HG03039 (cell line): ENCODE measurements around the gene PSMG4.
"Not testable (repeated sequence)": the region's sequence is repeated elsewhere in the genome, so short reads cannot be mapped to it uniquely, and the experiment has no call there.

ENCODE experiments used
- ATAC-seq: cut with Tn5 transposase; IDR thresholded peaks from one replicate; pipeline ENCODE4 v1.9.1; 2021; ENCODE audit warnings: mild to moderate bottlenecking, moderate library complexity; ENCODE audit not compliant: unreplicated experiment

Gene PSMG4

DNA sequence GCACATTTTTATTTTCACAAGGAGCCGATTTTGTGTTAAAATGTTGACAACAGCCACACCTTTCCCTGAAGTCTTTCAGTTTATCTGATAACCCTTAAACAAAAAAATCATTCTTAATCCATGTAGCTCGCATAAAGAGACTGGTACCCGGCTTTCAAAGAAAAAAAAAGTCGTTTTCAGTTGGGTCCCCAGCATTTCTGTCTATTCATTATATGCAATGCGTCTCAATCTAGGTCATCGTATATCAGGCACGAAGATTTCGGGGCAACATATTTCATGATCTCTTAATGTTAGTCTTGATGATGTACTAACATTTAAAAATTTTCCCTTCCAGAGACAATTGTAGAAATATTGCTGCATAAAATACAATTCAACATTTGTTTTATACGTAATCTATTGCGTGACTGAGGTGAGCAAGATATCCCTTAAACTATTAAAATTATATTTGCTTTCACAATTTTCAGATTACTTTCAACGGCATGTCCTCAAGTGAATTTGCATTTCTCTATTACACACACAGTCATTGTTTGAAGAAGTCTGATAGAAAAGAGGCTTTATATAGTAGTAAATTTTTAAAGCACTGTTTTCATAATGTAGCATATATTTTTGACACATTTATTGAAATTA is 28.4 kb upstream of the PSMG4 start:
- ATAC-seq = no peak

GRCh38 chr6:3230900-3231246 is 27.9 kb upstream of the PSMG4 start:
- no peak for ATAC-seq

- no peak for ATAC-seq
Observed at GRCh38 chr6:3231247-3232016, 27.3 kb upstream of the PSMG4 start.

GRCh38 chr6:3232017-3232945 is 26.5 kb upstream of the PSMG4 start:
- ATAC-seq = no peak

DNA sequence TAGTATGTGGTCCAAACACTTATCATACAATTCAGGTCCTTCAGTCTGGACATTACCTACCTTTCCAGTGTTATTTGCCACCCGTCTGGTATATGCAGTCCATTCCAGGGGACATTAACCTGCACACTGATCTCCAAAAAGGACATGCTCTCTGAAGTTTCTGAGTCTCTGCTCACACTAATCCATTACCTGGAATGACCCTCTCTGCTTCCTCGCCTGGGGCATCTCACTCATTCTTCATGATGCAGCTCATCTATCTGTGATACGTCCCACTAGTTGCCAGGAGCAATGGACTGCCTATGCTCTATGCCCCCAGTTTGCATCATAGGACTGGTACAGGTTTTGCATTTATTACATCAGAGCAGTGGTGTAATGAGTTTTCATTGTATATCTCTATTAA is 25.4 kb upstream of the PSMG4 start:
- ATAC-seq = no peak

DNA sequence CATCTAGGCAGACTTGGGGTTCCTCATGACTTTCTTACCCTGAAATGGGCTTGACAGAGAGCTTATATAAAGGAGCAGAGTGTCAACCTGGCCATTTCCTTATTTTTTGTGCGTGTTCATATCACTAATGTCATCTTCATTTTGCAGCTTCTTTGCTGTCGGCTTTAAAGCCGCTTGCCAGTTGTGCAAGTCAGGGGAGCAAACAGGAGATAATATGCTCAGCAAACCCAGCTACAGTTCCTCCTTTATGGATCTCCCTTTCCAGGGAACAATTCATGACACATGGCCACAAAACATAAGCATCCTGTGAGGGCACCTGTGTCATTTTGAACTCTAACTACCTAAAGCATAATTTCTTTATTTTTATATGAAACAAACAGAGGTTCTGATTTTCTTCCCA is 24.8 kb upstream of the PSMG4 start:
- ATAC-seq = no peak

DNA sequence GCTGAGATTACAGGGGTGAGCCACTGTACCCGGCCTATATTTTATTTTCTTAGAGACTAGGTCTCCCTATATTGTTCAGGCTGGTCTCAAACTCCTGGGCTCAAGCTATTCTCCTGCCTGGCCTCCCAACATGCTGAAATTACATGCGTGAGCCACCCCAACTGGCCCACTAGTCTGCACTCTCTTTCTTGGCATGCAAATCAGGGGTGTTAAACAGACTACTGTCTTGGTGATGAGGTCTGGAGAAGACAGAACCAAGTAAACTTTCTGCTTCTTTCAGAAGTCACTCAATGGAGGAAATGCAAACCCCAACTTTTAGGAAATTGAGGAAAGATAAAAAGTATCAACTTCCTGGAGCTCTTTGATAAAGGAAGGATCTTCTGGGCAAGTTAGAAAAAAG is 23.3 kb upstream of the PSMG4 start:
- no peak for ATAC-seq

DNA sequence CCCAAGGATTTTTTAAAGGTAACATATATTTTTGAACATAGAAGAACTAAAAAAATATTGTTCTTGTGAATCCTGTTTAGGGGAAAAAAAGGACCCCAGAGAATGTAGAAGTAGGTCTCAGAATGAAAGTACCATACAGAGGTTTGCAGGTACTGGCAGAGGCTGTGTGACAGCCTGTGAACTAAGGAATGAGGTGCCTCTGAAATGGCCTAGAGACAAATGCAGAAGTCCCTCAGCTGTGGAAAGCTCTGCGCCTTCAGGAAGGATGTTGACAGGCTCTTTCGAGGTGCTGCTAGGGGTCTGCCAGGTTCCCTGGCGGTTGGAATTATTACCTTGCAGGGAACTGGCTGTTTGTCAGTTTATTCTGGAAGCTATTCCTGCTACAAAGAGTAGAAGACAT is 22.7 kb upstream of the PSMG4 start:
- ATAC-seq = no peak

DNA sequence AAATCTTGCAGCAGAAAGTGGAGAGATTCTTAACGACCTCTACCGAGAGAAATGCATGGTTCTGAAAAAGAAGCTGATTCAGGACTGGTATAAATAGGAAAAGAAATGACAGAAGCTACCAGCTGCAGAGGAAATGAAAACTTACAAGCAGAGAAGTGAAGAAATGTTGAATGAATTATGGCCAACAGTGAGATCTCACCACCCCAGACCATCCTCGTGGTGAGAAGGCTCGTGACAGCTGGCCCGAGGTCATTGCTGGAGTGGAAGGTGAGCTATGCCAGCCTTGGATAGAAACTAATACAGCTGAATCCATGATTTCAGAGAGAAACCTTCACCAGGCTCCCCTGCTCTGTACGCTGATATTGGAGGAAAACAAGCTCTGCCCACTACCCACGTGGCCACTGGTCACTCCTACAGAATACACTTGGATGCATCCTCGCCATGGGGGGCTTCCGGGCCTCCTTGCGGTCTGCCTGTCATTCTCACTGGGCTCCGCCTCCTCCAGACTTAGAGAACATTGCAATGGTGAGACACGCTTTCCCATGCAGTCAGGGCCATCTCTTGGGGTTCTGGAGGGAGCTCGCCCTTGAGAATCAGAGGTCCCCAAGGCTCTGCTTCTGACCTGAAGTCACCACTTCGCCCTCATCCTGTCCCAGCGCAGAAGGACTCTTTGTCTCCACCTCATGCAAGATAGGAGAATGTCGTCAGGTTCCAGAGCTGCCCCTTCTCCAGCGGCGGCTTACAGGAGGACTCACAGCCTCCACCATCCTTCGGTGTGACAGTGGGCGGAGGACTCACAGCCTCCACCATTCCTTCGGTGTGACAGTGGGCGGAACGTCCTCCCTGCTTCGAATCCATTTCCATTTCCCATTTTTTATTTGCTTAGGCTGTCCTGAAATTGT is 20.7 kb upstream of the PSMG4 start:
- ATAC-seq = no peak

DNA sequence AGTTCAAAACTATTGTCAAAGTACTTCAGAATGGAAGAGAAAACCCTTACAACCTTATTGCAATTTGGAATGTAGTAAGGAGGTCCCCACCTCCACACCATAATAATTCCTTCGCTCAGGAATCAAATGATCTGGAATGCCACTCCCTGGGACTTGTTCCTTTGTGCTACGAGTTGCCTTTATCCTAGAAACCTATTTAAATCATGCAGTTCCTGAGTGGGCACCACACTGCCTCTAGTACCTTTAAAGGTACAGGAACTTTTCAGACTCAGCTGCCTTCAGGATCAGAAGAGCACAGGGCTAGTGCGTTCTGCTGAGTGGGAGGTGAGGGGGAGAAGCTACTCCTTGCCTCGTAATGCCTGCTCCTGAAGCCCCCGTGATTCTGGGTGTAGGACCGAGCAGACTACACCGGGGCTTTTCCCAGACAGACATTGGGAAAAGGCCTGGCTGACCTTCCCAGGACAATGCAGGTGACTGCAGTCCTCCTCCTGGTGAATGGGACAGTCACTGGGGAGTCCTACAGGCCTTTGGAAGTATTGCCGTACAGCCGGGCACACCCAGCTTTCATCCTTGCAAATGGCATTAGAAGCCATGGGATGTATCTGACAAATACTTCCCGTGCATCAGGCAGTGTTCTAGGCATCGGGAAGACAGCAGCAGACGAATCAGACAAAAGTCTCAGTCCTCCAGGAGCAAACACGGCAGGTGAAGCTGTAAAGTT is 19.5 kb upstream of the PSMG4 start:
- ATAC-seq = no peak

- no peak for ATAC-seq
Observed at GRCh38 chr6:3240595-3240994, 18.2 kb upstream of the PSMG4 start.

- ATAC-seq = not testable (repeated sequence)
Observed at GRCh38 chr6:3241745-3242144, 17.0 kb upstream of the PSMG4 start.

DNA sequence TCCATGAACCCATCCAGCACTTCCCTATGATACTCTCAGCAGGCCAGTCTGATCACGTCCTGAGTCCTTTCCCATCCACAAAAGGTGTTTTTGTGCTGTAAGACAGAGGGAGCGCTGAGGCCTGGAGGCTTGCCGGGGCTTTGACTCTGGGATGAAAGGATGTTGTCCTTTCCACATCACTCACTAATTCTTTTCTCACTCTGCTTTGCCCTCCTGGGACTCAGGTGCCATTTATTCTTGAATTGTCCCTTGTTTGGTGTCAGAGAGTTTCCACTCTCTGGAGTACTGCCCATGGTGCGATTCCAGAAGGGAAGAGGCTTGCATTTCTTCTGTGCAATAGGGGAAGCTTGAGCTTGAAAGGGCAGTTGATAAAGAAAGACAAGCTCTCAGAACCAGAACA is 16.0 kb upstream of the PSMG4 start:
- ATAC-seq = no peak

DNA sequence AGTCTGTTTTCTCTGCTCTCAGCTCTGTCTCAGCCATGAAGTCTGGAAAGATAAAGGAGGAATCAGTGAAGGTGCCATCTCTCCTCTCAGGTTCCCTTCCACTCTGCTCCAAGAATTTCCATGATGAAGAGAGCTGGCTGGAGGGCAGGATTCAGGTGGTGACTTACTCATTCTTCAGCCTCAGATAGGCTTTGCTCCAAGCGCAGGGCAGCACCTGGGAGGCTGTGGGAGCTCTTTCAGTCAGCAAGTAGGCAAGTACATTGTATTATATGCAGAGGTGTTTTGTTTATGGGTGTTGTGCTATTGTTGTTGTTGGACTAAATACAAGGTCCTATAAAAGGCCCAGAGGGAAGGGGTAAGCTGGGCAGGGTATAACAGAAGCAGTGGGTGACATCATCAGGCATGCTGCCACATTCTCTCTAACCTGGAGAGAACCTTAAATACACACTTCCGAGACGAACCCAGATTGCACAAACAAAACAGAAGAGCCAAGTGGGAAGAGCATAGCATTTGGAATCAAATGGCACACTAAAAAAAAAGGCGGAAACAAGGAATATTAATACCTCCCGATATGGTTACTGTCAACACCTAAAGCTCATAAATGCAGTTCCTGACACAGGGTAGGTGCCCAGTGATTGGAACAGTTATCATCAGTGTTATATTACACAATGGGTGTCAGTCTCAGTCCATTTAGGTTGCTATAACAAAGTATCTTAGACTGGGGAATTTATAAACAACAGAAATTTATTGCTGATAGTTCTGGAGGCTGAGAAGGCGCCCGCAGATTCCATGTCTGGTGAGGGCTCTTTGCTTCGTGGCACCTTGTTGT is 14.5 kb upstream of the PSMG4 start:
- ATAC-seq = no peak

GRCh38 chr6:3244832-3245161 is 13.9 kb upstream of the PSMG4 start:
- not testable (repeated sequence) for ATAC-seq

GRCh38 chr6:3245216-3245615 is 13.5 kb upstream of the PSMG4 start:
- ATAC-seq = no peak

DNA sequence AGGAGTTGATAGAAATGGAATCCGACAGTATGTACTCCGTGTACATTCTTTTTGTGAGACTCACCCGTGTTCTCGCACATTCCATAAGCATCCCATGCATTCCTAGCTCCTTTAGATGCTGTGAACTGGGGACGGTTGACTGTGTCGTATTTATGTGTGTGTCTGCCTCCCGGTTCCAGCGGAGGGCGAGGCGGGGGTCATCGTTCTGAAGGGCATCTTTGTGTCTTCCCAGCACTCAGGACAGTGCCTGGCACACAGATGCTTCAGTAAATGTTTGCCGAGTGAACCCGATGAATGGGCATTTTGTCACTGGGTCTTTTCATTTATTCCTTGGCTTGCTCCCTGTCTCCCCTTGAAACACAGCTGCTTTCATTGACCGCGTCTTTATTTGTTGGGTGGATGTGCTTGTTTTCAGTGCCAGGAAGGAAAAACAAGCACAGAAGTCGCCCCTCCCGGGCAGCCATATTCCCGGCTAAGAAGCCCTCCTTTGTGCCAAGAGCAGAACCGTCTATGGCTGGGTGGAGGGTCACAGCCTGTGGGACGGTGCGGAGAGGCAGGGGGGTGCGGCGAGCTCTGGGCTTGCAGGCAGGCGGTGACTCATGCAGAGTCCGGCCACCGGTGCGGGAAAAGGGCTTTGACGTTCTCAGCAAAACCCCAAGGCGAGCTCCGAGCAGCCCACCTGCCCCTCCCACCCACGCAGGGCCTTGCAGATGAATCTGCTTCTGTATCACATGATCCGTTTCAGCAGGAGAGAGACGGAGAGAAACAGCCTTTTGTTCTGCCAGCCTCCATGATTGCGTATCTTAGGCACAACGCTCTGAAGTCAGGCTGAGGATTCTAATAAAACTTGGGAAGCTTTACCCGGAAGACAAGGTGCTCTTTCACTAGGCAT is 11.2 kb upstream of the PSMG4 start:
- no peak for ATAC-seq

DNA sequence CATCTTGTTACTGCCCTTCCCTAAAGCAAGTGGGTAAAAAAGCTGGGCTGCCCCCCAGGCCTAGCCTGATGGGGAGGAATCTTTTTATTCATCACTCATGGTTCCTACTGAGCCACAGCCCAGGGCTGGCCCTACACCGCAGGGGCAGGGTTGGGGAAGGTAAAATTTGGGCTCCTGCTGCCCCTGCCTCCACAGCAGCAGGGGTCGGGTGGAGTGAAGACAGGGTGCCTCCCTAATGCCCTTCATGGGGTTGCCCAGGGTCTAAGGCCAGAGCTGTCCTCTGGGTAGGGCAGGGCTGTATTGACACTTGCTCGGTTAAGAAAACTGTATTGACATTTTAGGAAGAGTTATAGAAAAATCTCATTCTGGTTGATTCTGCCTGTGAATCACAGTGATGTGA is 8.9 kb upstream of the PSMG4 start:
- ATAC-seq = no peak
